Measurements from ENCODE around the gene LELP1.

- TF ChIP-seq, protein P1, sequence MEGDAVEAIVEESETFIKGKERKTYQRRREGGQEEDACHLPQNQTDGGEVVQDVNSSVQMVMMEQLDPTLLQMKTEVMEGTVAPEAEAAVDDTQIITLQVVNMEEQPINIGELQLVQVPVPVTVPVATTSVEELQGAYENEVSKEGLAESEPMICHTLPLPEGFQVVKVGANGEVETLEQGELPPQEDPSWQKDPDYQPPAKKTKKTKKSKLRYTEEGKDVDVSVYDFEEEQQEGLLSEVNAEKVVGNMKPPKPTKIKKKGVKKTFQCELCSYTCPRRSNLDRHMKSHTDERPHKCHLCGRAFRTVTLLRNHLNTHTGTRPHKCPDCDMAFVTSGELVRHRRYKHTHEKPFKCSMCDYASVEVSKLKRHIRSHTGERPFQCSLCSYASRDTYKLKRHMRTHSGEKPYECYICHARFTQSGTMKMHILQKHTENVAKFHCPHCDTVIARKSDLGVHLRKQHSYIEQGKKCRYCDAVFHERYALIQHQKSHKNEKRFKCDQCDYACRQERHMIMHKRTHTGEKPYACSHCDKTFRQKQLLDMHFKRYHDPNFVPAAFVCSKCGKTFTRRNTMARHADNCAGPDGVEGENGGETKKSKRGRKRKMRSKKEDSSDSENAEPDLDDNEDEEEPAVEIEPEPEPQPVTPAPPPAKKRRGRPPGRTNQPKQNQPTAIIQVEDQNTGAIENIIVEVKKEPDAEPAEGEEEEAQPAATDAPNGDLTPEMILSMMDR (IDR thresholded peaks at IDR 0.05), result no peak
- TF ChIP-seq POLR2A (IDR thresholded peaks at IDR 0.05), result no peak
Measured at GRCh38 chr1:153217744-153218416, 14.7 kb downstream of the LELP1 start.

Measured in transverse colon (tissue), 3 donors.